IPS DF 4.7 (cell line): ENCODE measurements around the gene NELFCD.
"Not testable (repeated sequence)": the region's sequence is repeated elsewhere in the genome, so short reads cannot be mapped to it uniquely, and the experiment has no call there.

ENCODE experiments used
- DNase-seq: peaks from one replicate; pipeline ENCODE4 v3.0.0-alpha.2; 2013; ENCODE audit warnings: low spot score; ENCODE audit errors: extremely low read depth

Gene NELFCD

DNA sequence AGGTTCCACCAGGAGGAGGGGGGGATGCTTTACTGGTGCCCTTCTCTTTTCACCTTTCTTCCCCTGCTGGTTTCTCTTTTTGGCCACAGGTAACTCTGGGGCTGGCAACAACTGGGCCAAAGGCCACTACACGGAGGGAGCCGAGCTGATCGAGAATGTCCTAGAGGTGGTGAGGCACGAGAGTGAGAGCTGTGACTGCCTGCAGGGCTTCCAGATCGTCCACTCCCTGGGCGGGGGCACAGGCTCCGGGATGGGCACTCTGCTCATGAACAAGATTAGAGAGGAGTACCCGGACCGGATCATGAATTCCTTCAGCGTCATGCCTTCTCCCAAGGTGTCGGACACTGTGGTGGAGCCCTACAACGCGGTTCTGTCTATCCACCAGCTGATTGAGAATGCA is 42.6 kb downstream of the NELFCD start:
- no peak for DNase-seq

DNA sequence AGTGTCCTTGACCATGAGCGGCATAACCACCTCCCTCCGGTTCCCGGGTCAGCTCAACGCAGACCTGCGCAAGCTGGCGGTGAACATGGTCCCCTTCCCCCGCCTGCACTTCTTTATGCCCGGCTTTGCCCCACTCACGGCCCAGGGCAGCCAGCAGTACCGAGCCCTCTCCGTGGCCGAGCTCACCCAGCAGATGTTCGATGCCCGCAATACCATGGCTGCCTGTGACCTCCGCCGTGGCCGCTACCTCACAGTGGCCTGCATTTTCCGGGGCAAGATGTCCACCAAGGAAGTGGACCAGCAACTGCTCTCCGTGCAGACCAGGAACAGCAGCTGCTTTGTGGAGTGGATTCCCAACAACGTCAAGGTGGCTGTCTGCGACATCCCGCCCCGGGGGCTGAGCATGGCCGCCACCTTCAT is 43.1 kb downstream of the NELFCD start:
- no peak for DNase-seq

GRCh38 chr20:59025086-59025485 is 44.0 kb downstream of the NELFCD start:
- DNase-seq, result no peak

DNA sequence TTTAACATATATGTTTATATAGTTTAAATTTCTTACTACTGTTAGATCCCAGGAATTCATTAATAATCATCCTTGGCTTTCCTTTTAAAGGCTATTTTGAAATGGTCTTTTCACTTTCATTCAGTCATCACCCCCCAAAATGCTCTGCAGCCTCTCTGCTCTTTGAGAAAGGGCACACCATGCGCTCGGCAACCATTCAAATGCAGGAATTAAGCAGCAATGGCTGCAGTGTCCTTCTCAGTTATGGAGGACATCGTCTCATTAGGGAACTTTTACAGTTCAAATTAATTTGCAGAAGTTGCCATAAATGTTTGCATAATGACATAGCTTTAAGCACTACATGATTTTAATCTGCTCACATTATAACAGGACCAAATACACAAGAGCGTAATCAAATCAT is 44.5 kb downstream of the NELFCD start:
- no peak for DNase-seq

- no peak for DNase-seq
These were observed 46.1 kb downstream of the NELFCD start for GRCh38 chr20:59026904-59027740.

DNA sequence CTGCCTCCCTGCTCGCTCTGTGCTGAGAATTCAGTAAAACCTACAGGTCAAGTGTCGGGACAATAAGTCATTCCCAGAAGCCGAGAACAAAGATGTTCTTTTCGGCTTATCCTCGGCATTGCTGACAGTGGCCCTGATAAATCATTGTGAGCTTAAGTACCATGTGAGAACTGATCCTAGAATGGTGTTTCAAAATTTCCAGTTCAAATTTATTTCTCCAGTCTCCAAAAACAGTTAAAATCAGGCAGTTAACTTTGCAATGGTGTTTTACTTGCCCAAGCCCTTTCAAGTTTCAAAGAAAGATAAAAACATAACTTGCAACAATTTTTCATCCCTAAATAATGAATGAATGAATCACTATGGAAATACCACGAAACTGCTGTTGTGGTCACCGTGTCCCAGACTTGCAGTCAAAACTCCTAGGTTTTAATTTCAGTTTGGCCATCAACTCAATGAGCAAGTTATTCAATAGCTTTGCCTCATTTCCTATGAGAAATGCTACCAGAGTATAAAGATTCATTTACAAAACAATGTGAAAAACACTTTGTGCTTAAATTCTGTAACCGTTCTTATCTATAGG is 46.8 kb downstream of the NELFCD start:
- DNase-seq, result no peak

GRCh38 chr20:59028812-59029211 is 47.8 kb downstream of the NELFCD start:
- no peak for DNase-seq

GRCh38 chr20:59030911-59031563 is 50.0 kb downstream of the NELFCD start:
- DNase-seq, result no peak

GRCh38 chr20:59031564-59032022 is 50.5 kb downstream of the NELFCD start:
- DNase-seq, result no peak

DNA sequence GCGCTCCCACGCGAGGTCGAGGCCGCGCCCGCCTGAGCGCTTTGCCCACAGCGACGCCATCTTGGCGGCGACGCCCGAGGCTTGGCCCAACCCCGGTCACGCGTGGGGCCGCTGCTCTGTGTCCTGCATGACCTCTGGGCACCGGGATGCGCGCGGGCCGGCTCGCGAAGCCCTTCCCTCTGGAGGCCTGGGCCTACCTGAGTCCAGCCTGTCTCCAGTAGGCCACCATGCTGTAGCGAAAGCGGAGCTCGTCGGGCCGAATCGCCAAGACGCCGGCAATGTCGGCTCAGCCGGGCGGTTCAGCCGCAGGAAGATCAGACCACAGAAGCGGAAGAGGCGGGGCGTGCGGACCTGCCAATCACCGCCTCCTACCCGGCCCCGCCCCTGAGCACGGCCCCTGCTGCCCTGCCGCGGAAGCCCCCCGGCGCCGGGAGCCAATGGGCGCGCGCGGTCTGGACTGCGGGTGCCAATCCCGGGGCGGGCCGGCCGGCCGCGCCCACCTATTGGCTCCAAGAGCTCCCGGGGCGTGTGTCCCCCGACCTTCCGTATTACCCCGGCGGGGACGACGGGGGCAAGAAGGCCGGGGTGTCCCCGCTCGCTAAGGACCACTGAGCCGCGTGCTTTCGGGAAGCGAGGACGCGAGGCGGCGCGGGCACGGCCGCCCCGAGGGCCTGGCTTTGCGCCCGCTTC is 51.1 kb downstream of the NELFCD start, which contains the start of gene ATP5F1E:
Gene ATP5F1E, minus strand, starts transcription at position 313 of the 690 bp plus-strand sequence. Its CDS starts 84 bp downstream, at position 229.
- DNase-seq, result no peak

DNA sequence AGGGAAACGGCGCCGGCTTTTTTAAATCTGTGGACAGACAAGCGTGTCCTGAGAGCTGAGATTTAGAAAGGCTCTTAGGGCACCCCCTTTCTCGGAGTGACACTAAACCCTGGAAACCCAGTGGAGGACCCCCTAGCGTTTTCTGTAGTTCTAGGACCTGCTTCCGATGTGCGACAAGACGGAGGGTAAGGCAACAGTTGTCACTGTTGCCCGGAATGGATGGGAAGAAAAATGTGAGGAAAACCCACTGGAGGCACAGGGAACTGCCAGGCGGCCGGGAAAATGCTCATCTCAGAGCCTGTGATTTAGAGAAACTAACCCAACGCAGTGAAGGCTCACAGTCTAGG is 51.6 kb downstream of the NELFCD start:
- no peak for DNase-seq

DNA sequence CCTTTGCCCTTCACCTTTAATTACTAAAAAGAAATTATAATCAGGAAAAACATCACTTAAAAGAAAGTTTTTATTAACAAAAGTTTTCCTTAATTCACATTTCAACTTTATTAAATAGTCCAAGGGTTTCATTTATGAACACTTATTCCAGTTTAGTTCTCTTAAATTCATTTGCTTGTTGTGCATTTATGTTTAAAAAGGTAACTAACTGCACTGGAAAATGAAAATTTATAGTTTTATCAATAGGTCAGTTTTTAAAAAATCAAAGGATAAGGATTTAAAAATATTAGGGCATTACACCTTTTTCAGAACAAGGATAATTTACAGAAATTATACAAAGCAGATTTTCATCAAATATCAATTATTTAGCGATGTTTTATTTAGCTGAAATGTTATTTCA is 52.0 kb downstream of the NELFCD start:
- no peak for DNase-seq

- DNase-seq, result no peak
These were observed 52.6 kb downstream of the NELFCD start for GRCh38 chr20:59033616-59034165.

DNA sequence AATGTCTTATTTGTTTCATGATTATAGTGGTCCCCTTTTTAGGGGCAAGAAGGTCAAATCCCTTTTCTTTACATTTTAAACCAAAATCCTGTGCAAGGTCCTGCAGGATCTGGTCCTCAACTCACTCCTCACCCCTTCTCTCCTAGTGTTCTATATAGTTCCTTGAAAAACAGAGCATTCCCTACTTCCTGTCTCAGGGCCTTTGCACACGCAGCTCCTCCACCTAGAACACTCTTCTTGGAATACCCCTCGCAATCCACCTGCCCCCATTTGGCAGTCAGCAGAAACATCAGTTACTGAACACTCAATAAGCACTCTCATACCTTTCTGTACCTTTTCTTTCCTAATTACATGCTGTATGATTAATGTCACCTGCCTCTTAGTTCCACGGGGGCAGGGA is 54.3 kb downstream of the NELFCD start:
- DNase-seq, result no peak

DNA sequence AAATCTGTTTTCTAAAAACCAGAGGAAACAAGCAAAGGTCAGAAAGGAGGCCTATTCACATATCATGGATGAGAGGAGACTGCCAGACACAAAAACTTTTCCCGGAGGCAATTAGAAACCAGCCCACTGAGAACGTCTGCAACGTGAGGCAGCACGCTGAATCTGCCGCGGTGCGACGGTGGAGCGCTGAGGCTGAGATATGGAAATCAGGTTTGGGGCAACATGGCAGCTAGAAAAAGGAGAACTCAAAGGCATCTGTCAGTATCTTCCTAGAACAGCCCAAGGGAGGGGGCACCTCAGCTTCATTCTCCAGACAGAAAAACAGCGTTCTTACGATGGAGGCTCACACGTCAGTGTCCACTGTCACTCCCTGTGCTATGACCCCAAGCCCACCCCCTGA is 56.3 kb downstream of the NELFCD start:
- DNase-seq, result no peak

DNA sequence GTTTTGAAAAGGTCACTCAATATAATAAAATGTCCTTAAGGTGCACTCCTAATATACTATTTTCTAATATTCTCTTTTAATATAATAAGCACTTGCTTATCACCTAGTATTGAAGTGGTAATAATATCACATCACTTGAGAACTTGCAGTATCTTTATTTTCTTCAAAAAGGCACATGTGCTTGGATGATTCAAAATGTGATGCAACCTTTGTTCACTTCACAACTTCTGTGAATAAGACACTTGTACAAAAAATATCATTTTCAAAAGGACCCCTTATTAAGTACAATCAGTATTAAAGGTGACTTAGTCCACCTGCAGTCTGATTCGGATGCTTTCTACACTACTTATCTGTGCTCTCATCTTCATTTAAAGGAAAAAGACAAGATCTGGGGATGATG is 58.2 kb downstream of the NELFCD start:
- DNase-seq, result no peak

GRCh38 chr20:59040667-59041066 is 59.6 kb downstream of the NELFCD start:
- no peak for DNase-seq

GRCh38 chr20:59041487-59041886 is 60.4 kb downstream of the NELFCD start:
- not testable (repeated sequence) for DNase-seq

DNA sequence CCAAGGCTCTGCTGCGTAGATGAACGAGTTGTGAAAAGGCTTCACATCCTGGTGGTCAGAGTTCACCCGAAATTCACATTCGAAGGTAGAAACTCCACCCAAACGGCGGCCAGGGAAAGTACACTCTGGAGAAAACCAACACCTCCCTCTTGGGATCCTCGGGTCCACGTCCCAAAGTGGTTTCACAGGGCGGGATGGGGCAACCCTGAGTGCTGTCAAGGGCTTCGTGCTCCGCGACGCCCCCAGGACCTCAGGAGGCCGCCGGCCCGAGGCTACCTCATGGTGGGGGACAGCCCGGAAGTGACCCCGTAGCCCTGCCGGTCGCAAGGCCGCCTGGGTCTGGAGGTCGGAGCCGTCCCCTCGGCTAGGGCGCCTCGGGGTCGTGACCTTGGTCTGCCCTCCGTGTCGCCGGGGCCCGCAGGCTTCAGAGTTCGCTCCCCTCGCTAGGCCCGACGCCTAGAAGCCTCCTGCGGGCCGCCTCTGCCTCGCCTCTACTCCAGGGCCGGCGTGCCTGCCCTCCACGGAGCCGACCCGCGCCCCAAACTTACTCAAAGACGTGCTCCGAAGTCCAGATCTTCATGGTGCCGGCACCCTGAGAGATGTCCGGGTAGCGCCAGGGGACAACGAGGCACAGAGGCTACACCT is 61.2 kb downstream of the NELFCD start, which contains the start of gene PRELID3B:
Gene PRELID3B, minus strand, starts transcription at position 636 of the 645 bp plus-strand sequence. Its CDS starts 56 bp downstream, at position 580.
- DNase-seq, result no peak

DNA sequence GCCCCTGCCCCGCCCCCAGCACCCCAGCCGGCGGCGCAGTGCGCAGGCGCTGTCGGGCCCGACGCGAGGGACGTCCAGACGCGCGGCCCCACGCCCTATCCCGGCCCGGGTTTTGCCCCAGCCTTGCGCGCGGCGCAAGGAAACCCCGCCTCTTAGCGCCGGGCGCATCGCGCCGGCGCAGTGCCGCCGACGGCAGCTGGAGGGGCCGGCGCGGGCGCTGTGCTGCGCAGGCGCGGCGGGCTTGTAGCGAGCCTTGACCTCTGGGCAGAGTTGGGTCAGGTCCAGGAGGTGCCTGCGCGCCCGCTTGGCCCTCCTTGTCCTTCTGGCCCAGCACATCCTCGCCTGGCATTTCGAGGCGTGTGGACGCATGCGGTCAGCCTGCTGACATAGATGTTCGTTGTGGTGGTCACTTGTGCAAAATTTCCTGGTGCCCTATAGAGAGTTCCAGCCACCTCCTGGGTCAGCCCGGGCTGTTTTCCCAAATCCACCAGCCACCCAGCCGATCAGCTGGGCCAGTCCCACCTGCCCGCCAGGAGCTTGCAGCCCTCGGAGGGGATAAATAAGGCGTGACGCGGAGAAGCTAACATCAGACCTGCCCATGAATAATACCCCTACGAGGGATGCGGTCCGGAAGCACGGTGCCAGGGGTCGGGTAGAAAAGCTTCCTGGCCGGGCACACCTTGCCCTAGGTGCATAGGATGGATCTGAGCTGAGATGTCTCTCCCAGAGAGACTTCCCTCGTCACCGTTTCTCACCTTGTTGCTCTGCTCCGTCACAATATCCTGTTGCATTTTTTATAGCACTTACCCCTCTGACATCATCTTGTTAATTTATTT is 62.0 kb downstream of the NELFCD start:
- no peak for DNase-seq
